HEK293 (cell line): ENCODE results near the gene TRABD.
"Not testable (repeated sequence)": the region's sequence is repeated elsewhere in the genome, so short reads cannot be mapped to it uniquely, and the experiment has no call there.

ENCODE experiments used
- CTCF ChIA-PET: fragments of 350-600 bp; formaldehyde crosslinking; extraction: SDS; loops from one replicate; lab custom pipeline; 2021; ENCODE audit warnings: antibody characterized with exemption; lab: Yijun Ruan, JAX
- POLR2A ChIA-PET: fragments of 300-600 bp; formaldehyde crosslinking; extraction: SDS; loops from one replicate; lab custom pipeline; 2020; ENCODE audit warnings: antibody characterized with exemption, inconsistent platforms; lab: Yijun Ruan, JAX
- H3K27ac ChIP-seq: fragments of 200-500 bp; sonication (Bioruptor generic); 2 replicates; pipeline ENCODE4 v1.5.1; 2014; ENCODE audit warnings: low read depth, low read length, control low read depth, inconsistent platforms; ENCODE audit errors: extremely low read depth
- H3K36me3 ChIP-seq, 2 experiments: fragments of 200-500 bp in 1 of 2; sonication (Bioruptor generic) in 1 of 2; 1 replicate in 1 of 2; 2 replicates in 1 of 2; pipeline ENCODE4 v1.5.1; 2014 to 2017; ENCODE audit warnings: inconsistent platforms in 2 of 2, low read length in 2 of 2; ENCODE audit not compliant: control insufficient read depth in 2 of 2, insufficient read depth in 1 of 2
- H3K4me1 ChIP-seq: fragments of 200-500 bp; sonication (Bioruptor generic); 2 replicates; pipeline ENCODE4 v1.5.1; 2014; ENCODE audit warnings: mild to moderate bottlenecking, low read length, inconsistent platforms; ENCODE audit not compliant: control insufficient read depth, insufficient read depth
- H3K4me3 ChIP-seq: 2 replicates; pipeline ENCODE4 v1.5.1; 2011; ENCODE audit warnings: low read depth, mild to moderate bottlenecking, control low read depth, low read length, moderate library complexity
- H3K9me3 ChIP-seq: fragments of 200-500 bp; sonication (Bioruptor generic); 2 replicates; pipeline ENCODE4 v1.5.1; 2014; ENCODE audit warnings: low read depth, low read length, inconsistent platforms; ENCODE audit not compliant: control insufficient read depth, insufficient read depth
- GLIS1 ChIP-seq: fragments of 450-650 bp; formaldehyde crosslinking; IDR thresholded peaks from 2 replicates; pipeline ENCODE4 v1.5.1; 2016; ENCODE audit warnings: missing biosample characterization, missing genetic modification characterization
- ZIC2 ChIP-seq: fragments of 450-650 bp; formaldehyde crosslinking; IDR thresholded peaks from 2 replicates; pipeline ENCODE4 v1.5.1; 2016; ENCODE audit warnings: missing biosample characterization, missing genetic modification characterization
- ZNF132 ChIP-seq: fragments of 450-650 bp; formaldehyde crosslinking; IDR thresholded peaks from 2 replicates; pipeline ENCODE4 v1.5.1; 2017; ENCODE audit warnings: missing biosample characterization, missing genetic modification characterization, borderline replicate concordance
- ZNF248 ChIP-seq: fragments of 450-650 bp; formaldehyde crosslinking; IDR thresholded peaks from 2 replicates; pipeline ENCODE4 v1.5.1; 2017; ENCODE audit warnings: missing biosample characterization, missing genetic modification characterization
- ZNF791 ChIP-seq: fragments of 450-650 bp; formaldehyde crosslinking; IDR thresholded peaks from 2 replicates; pipeline ENCODE4 v1.5.1; 2016; ENCODE audit warnings: missing biosample characterization, missing genetic modification characterization
- TF ChIP-seq, protein P1 (sequence below): fragments of 450-650 bp; formaldehyde crosslinking; IDR thresholded peaks from 2 replicates; pipeline ENCODE4 v1.5.1; 2016; ENCODE audit warnings: missing biosample characterization, missing genetic modification characterization
- TF ChIP-seq, protein P2 (sequence below): IDR thresholded peaks from 2 replicates; pipeline ENCODE4 v1.6.1; 2011; ENCODE audit warnings: mild to moderate bottlenecking, low read depth, low read length, borderline replicate concordance

TRABD gene

GRCh38 chr22:50167689-50168489 is 17.8 kb upstream of the TRABD start:
- Histone ChIP-seq H3K27ac (no peak overlapping the region), H3K36me3 (no peaks in the 10 kb centered on the region), H3K4me3 (no peak overlapping the region), H3K9me3 (no peaks in the 10 kb centered on the region), H3K4me1 (no peaks in the 10 kb centered on the region)
- POLR2A ChIA-PET = no interaction called here
- CTCF ChIA-PET = interaction anchor here (0.6 kb wide), 1 partner anchor 318 kb away, joined by 4 read pairs; the partner anchor contains the start of gene MIOX
- TF ChIP-seq, protein P1, sequence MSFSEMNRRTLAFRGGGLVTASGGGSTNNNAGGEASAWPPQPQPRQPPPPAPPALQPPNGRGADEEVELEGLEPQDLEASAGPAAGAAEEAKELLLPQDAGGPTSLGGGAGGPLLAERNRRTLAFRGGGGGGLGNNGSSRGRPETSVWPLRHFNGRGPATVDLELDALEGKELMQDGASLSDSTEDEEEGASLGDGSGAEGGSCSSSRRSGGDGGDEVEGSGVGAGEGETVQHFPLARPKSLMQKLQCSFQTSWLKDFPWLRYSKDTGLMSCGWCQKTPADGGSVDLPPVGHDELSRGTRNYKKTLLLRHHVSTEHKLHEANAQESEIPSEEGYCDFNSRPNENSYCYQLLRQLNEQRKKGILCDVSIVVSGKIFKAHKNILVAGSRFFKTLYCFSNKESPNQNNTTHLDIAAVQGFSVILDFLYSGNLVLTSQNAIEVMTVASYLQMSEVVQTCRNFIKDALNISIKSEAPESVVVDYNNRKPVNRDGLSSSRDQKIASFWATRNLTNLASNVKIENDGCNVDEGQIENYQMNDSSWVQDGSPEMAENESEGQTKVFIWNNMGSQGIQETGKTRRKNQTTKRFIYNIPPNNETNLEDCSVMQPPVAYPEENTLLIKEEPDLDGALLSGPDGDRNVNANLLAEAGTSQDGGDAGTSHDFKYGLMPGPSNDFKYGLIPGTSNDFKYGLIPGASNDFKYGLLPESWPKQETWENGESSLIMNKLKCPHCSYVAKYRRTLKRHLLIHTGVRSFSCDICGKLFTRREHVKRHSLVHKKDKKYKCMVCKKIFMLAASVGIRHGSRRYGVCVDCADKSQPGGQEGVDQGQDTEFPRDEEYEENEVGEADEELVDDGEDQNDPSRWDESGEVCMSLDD (tag by site-specific recombination) = peak; percentile 45; the same call in 1 of the 2 replicates
- TF ChIP-seq ZNF791 (tag by site-specific recombination) = no peak

- H3K9me3 ChIP-seq, H3K36me3 ChIP-seq, POLR2A ChIA-PET, H3K4me1 ChIP-seq, H3K4me3 ChIP-seq, CTCF ChIA-PET, H3K27ac ChIP-seq: not testable (repeated sequence)
- TF ChIP-seq, protein P1 (tag by site-specific recombination) = 0 out of 2 replicates have a peak, but pooled peaks have one; percentile 55
- TF ChIP-seq, all 188 proteins: peak for 1; not testable (repeated sequence) for 187
These were observed 17.1 kb upstream of the TRABD start for GRCh38 chr22:50168490-50169180.

DNA sequence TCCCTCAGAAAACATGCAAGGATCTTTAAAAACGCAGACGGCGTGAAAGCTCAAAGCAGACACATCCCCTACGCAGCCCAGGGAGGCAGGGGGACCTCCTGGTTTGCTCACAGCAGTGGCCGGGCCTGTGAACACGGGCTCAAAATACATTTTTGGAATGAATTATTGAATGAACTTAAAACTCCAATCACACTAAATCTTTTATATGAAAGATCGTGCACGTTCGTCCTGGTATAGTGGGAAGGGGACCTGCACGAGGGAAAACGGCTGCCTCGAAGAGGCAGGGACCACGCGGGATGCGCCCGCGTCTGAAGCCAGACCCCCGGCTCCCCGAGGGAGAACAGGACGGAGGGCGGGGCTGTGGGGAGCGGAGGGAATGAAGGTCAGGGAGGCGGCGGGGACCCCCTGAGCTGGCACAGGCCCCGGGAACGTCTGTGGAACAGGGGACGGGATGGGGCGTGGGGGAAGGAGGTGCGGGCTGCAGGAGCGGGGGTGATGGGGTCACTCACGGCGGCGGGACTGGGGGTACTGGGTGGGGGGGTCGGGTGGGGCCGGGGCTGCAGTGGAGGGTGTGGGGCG is 16.4 kb upstream of the TRABD start:
- H3K9me3 ChIP-seq = no peaks in the 10 kb centered on the region
- no peaks in the 10 kb centered on the region for H3K4me1 ChIP-seq
- no peak overlapping the region for H3K27ac ChIP-seq
- ChIA-PET CTCF (no interaction called here), POLR2A (no interaction called here)
- no peak overlapping the region; the same call in 1 of the 2 replicates for H3K4me3 ChIP-seq
- no peaks in the 10 kb centered on the region for H3K36me3 ChIP-seq
- TF ChIP-seq, protein P2, sequence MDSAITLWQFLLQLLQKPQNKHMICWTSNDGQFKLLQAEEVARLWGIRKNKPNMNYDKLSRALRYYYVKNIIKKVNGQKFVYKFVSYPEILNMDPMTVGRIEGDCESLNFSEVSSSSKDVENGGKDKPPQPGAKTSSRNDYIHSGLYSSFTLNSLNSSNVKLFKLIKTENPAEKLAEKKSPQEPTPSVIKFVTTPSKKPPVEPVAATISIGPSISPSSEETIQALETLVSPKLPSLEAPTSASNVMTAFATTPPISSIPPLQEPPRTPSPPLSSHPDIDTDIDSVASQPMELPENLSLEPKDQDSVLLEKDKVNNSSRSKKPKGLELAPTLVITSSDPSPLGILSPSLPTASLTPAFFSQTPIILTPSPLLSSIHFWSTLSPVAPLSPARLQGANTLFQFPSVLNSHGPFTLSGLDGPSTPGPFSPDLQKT = no peak
- TF ChIP-seq ZNF132 (tag by site-specific recombination) (no peak), GLIS1 (tag by site-specific recombination) (peak; percentile 35; the same call in 1 of the 2 replicates)

DNA sequence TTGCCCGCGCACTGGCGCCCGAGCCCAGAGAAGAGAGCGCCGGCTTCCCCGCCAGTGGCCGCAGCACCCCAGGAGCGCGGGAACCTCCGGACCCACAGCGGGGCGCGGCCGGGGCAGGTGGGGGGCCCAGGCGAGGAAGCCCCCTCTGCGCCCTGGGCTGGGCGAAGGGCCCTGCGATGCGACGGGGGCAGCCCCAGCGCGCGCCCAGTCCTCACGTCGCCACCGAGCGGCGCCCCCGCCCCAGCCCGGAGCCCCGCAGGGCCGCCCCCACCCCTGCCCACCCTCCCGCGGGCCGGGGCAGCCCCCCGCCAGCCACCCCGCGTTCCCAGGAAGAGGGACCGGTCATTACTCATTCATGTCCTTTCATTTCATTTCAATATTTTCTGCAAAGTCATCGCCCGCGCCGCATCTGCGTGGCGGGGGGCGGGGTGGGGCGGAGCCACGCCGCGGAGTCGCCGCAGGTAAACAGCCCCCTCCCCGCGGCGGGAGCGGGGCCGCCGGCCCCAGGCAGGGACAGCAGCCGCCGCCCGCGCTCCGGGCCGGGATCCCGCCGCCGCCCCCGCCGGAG is 15.9 kb upstream of the TRABD start:
- ChIA-PET CTCF (no interaction called here), POLR2A (interaction anchor here (0.7 kb wide), 1 partner anchor 21 kb away, joined by 3 read pairs; no protein-coding TSS in a partner anchor)
- no peak for TF ChIP-seq ZNF248 (tag by site-specific recombination)
- peak; percentile 58 for TF ChIP-seq ZIC2 (tag by site-specific recombination)
- no peaks in the 10 kb centered on the region for H3K9me3 ChIP-seq
- no peaks in the 10 kb centered on the region for H3K36me3 ChIP-seq
- H3K4me3 ChIP-seq = peak overlapping the region; percentile 34
- H3K4me1 ChIP-seq = no peaks in the 10 kb centered on the region
- H3K27ac ChIP-seq = no peak overlapping the region
